EH (cell line): ENCODE data around the gene F3.
A peak's percentile ranks its signal among the peaks of the same experiment; 100 is the strongest.
"Not testable (repeated sequence)": the region's sequence is repeated elsewhere in the genome, so short reads cannot be mapped to it uniquely, and the experiment has no call there.

ENCODE experiments used
- DNase-seq: peaks from one replicate; pipeline ENCODE4 v3.0.0-alpha.2; 2015; ENCODE audit warnings: low read depth

Gene F3

DNA sequence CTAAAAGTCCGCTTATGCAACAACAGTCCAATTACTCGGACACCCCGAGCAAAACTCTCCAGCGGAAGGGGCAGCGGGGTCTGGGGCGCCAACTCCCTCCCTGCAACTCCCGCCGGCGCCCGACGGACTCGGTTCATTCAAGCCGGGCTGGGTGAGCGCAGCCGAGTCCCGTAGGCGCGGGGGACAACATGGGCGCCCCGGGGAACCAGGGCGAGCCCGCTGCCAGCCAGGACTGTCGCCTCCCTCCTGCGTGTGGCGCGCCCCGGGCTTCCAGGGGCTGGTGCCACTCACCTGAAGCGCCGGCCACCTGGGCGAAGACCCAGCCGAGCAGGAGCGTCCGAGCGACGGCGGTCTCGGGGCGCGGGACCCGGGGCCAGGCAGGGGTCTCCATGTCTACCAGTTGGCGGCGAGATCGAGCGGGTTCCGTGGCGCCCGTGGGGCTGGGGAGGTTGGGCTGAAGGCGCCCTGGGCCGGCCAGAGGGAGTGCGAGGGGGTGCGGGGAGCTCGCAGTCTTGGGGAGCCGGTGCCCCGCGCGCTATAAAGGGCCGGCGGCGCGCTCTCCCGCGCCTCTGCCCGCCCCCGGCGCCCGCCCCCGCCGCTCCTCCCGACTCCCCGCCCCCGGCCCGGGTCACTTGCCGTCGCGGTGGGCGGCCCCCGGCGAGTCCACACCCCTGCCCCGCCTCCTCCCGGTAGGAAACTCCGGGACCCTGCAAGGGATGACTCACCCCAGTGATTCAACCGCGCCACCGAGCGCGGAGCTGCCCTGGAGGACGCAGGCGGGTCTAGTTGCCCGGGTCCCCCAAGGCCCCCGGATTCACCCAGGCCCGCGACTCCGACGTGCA lies at the start of gene F3:
TSS of gene F3 (minus strand) at position 514 of the 842 bp plus-strand sequence. CDS start at position 391, 123 bp downstream.
- DNase-seq = peak; percentile 89

DNA sequence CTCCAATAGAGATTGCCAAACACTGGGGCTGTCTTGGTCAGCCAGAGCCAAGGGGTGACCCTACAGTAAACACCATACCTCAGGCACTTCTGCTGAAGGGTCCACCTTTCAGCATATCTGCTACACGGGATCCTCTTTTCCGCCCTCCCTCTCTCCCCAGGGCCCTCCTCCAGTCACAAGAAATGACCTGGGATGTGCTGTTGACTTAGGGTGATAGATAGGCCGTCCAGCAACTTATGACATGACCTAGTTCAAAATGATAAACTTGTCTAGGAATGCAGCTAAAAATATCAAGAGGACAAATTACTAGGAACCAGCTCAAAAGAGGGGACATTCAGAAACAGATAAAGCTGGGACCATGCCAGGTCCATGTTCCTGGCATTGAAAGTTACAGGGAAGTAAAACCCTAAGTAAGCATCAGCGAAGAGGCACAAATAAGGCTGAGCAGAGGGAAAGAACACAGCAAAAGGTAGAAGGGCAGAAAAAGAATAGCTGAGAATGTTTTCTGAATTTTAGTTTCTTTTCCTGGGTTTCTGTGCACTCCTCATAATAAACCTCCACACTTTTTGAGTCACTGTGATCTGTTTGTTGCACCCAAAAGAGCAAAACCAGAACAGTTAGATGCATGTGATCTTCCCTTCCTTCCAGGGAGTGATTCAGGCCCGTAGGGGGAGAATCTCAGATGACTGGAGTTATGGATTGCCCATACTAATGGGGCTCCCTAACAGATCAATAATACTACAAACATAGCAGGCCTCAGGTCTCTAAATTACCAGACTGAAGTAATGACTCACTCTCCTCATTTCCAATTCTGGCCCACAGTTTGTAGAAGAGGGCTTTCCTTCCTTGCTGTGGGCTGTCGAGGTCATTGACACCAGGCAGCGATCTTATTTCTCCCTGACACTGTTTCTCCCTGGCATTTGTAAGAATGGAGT lies 48.9 kb upstream of the F3 start:
- peak; percentile 6 for DNase-seq

DNA sequence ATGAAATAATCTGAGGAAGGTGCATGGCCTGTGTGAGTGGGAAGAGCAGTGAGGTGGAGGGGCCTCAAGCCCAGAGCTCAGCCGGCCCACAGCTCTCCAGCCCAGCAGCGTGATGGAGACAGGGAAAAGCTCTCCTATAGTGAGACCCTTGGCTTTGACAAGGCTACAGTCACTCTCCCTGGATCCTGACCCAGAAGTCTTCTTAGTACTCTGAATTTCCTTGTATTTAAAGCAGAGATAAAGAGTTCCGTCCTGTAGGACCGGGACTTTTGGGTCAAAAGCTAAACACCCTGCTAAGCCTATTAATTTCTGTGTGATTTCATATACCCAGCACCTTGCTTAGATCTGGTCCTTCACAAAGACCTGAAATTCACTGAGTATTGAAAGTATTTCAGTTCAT lies 48.2 kb upstream of the F3 start:
- DNase-seq = no peak

DNA sequence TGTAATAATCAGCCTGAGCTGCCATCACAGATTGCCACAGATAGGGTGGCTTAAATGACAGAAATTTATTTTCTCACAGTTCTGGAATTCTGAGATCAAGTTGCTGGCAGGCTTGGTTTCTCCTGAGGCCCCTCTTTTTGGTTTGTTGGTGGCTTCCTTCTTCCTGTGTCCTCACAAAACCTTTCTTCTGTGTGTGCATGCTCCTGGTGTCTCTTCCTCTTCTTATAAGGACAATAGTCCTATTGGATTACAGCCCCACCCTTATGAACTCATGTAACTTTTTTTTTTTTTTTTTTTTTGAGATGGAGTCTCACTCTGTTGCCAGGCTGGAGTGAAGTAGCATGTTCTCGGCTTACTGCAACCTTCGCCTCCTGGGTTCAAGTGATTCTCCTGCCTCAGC lies 41.0 kb upstream of the F3 start:
- peak; percentile 44 for DNase-seq

DNA sequence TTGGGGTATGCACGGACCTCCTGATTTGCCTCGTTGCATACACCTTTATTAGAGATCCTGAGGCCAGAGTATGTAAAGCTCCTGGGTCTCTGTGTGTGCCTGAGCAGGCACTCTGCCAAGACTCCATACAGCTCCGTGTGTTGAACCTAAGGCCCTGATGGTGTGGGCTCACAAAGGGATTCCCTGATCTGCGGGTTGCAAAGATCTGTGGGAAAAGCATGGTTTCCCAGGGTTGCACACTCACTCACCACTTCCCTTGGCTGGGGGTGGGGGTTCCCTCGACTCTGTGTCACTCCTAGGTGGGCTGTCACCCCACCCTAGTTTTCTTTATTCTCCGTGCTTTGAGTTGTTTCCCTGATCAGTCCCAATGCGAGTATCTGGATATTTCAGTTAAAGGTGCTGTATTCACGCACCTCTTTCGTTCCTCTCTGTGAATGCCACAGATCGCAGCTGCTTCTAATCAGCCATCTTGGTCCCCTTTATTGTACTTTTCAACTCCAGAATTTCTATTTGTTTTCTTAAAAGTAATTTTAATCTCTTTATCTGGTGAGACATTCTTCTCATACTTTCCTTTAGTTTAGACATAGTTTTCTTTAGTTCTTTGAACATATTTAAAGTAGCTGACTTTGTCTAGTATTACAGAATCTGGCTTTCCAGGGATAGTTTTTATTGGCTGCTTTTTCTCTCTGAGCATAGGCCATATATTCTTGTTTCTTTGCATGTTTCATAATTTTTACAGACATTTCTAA lies 39.0 kb upstream of the F3 start:
- peak; percentile 82 for DNase-seq

DNA sequence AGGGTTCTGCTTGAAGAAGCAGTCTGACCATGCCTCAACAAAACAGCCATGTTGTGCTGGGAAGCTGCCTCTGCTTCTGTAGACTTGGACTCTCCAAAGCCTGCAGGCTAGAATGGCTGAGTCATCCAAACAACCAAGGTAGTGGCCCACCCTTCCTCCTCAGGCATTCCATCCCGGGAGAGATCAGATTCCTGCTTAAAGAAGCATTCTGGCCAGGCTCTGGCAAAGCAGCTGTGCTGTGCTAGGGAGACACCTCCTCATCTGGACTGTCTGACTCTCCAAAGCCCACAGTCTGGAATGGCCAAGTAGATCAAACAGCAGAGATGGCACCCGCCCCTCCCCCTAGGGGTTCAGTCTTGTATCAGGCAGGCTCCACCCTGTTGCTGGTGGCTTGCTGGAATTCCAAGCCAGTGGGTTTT lies 38.3 kb upstream of the F3 start:
- peak; percentile 98 for DNase-seq

DNA sequence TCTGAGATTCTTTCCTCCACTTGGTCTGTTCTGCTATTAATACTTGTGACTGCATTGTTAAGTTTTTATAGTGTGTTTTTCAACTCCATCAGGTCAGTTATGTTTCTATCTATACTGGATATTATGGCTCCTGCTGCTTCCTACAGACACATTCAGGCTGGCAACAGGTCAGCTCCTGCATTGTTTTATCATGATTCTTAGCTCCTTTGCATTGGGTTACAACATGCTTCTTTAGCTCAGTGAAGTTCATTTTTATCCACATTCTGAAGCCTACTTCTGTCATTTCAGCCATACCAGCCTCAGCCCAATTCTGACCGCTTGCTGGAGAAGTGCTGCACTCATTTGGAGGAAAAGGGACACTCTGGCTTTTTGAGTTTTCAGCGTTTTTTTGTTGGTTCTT lies 37.3 kb upstream of the F3 start:
- DNase-seq = peak; percentile 71

DNA sequence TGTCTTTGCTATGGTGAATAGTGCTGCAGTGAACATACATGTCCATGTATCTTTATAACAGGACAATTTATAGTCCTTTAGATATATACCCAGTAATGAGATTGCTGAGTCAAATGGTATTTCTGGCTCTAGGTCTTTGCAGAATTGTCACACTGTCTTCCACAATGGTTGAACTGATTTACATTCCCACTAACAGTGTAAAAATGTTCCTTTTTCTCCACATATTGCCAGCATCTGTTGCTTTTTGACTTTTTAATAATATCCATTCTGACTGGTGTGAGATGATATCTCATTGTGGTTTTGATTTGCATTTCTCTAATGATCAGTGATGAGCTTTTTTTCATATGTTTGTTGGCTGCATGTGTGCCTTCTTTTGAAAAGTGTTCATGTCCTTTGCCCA lies 32.4 kb upstream of the F3 start:
- DNase-seq = peak; percentile 6

DNA sequence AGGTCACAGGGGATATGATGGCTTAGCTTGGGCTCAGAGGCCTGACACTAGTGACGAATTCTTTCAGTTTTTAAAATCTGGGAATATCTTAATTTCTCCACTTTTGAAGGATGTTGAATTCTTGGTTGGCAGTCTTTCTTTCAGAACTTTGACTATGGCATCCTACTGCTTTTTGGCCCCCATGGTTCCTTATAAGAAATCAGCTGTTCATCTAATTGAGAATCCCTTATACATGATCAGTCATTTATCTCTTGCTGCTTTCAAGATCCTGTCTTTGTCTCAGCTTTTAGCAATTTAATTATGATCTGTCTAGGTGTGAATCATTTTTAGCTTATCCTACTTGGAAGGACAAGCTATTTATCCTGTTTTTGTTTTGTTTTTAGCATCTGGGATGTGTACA lies 31.2 kb upstream of the F3 start:
- DNase-seq = no peak

DNA sequence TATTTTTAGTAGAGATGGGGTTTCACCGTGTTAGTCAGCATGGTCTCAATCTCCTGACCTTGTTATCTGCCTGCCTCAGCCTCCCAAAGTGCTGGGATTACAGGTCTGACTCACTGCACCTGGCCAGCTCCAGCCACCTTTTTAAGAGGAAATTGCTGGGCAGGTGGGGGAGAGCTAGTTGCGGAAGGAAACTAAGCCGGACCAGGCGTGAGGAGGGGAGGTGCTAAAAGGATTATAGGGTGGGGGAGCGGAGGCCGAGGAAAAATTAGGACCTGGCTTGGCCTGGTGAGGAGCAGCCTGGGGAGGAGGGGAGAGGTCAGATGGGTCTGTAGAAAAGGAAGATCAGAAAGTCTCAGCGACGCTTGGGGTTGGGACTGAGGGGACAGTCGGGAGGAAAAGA lies 29.4 kb upstream of the F3 start:
- not testable (repeated sequence) for DNase-seq

DNA sequence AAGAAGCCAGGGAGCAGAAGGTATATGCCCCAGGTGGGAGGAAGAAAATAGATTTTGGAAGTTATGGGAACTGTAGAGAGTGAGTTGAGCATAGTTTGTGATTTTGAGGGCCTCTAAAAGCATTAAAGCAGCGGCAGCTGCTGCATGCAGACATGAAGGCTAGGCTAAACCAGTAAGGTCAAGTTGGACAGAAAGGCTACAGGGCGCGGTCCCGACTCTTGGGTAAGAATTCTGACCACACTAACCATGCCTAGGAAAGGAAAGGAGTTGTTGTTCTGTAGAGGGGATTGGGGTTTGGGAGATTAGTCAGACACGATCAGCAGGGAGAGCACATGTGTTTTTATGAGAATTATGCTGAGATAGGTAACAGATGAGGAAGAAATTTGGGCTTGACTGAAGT lies 27.2 kb upstream of the F3 start:
- not testable (repeated sequence) for DNase-seq

DNA sequence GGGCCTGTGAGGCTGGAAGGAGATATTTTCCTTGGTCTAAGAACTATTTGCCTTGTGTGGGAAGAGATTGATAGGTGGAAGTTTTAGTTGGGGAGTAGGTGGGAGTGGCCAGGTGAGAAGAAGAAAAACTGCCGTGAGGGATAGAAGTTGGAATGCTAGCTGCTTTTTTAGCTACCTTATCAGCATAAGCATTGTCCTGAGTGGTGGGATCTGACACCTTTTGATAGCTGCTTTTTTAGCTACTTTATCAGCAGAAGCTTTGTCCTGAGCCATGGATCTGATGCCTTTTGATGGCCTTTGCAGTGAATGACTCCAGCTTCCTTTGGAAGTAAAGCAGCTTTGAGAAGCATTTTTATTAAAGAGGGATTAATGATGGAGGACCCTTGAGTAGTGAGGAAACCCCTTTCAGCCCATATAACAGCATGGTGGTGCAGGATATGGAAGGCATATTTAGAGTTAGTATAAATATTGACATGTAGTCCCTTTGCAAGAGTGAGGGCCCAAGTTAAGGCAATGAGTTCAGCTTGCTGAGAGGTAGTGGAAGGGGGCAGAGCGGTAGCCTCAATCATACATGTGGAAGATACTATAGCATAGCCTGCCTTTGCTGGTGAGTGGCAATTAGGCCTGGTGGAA lies 26.5 kb upstream of the F3 start:
- not testable (repeated sequence) for DNase-seq

DNA sequence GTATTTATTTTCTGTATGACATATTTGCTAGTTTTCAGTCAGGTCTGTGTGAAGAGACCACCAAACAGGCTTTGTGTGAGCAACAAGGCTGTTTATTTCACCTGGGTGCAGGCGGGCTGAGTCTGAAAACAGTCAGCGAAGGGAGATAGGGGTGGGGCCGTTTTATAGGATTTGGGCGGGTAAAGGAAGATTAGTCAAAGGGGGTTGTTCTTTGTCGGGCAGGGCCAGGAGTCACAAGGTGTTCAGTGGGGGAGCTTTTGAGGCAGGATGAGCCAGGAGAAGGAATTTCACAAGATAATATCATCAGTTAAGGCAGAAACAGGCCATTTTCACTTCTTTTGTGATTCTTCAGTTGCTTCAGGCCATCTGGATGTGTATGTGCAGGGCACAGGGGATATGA lies 24.9 kb upstream of the F3 start:
- DNase-seq = not testable (repeated sequence)

DNA sequence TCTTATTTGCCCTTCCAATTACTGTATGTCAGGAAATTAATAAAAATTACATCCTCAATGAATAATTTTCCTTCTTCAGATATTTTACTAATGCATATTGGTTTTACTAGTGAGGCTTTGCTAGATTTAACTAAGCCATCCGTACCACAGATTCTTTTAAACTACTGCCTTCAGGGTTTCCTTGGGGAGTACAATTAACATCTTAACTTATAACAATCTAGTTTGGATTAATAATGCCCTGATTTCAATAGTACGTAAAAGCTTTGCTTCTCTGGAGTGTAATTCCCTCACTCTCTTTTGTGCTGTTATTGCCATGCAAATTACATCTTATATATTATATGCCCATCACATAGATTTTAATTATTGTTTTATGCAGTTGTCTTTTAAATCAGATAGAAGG lies 24.3 kb upstream of the F3 start:
- no peak for DNase-seq

DNA sequence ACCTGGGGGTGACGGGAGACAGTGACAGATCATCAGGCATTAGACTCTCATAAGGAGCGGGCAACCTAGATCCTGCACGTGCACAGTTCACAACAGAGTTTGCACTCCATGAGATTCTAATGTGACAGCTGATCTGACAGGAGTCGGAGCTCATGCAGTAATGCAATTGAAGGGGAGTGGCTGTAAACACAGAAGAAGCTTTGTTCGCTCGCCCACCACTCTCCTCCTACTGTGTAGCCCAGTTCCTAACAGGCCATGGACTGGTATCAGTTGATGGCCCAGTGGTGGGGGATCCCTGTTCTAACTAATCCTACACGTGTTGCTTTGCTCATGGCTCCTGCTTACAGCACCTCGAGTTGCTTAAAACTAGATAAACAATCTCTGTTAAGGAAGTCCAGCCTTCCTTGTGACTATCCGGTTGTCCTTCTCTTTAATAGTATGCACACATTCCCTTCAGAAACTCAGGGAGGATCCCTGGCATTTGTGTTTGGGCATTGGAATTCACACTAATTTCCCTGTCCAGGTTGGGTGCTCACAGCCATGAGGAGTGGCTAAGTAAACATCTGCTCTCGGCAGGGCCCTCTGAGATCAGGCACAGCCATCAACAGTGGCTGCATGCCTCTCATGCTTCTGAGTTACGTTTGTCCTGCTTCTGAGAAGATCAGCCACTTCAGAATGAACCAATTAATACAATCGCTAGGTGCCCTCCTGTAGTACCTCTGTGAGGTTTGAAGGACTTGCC lies 21.1 kb upstream of the F3 start:
- DNase-seq = peak; percentile 36

DNA sequence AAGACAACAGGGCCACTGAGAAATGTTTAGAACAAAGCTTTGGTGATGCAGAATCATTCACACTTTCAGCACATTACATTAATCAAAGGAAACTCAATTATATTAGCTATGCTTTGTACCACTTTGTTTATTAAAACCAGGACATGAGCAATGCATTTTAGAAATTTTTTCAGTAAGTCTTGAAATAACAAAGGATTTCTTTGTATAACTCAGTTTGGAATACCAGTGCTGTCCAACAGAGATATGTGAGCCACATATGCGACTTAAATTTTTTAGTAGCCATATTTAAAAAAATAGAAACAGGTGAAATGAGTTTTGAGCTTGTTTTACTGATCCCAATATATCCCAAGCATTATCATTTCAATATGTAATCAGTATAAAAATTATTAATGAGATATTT lies 18.8 kb upstream of the F3 start:
- DNase-seq = peak; percentile 60

DNA sequence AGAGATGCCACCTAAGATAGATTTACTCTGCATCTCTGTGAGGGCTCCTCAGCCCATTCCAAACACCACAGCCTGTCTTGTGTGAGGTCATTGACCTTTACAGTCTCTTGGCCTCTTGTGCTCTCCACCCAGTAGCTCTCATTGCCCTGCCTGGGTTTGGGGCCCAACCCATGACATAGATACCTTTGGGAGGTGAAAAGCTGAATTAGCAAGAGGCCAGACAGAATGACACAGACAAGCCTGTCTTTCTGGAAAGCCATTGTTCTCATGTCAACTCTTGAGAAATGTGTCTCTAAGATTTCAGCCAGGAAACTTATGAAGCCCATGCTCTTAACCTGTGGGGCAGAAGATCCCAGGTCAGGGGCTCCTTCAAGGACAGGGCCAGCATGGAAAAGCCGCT lies 18.4 kb upstream of the F3 start:
- no peak for DNase-seq

DNA sequence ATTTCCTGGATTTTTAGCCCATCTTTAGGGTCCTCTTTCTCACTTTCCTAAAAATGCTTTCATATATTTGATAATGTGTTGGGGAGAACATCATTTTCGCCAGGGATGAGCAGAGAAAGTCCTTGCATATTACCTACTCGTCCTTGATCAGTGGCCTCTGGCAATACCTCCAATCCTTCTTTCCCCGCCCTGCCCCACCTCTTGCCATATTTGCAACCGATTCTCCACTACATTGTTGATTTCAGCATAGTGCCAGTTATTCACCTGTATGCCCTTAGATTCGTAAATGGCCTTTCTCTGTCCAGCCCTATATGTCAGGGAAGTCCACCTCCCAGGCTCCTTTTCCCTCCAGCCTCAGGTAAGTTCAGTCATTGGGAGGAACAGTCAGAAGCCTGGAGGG lies 13.5 kb upstream of the F3 start:
- DNase-seq = no peak

DNA sequence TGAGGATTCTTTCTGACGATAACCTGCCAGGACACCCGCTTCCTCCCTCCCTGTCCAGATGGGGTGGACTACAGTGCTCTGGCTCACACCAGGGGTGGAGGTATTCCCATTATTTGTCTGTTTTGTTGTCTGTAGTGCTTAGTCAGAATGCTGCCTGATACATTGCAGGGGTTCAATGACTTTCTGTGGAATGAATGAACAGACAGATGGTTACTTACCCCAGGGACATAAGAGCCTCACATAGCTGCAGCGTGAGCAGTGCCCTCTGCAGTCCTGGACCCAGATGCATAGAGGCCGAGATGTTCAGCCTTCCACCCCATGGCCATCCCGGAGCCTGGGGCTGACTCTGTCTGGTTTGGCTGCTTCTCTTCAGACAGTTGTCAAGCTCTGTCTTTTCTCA lies 13.0 kb upstream of the F3 start:
- DNase-seq = no peak

DNA sequence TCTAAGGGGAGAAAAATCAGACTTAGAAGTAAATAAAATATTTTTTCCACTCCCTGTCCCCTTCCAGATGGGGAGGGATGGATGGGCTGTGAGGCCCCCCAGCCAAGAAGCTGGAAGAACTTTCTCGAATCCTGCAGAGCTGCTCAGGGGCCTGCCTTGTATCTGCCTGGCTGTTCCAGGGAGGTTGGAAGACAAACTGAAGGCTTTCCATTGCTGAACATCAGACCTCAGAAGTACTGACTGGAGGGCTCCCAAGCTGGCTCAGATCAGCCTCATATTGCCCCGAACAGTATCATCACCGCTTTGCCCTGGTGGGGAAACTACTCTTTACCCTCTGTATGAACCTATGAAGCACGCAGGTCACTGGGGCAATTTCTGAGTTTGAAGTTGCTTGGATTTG lies 12.4 kb upstream of the F3 start:
- no peak for DNase-seq

DNA sequence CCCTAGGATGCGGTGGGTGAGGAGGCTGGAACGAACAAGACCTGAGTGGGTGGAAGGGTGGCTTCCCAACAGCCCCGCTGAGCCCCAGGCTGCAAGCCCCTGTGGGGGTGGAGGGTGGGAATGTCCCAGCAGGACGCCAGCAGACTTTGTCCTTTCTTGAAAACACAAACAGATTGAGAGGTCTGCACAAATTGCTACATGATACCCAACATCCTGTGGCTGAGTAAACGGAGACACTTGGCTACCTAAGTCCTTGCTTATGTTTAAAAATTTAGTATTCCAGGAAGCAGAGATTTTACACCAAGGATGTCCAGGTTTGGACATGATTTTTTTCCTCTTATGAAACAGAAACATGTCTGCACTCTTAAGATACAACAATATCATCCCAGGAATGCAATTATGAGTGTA lies 11.8 kb upstream of the F3 start:
- DNase-seq = peak; percentile 39
